HepG2 (cell line): Measurements from ENCODE around the gene ZNF652. TPM values are rescaled to one million over a fixed set of nuclear protein-coding genes. Genes with fewer than 3 reads are reported as not detected.

Source experiments
- ATAC-seq: fragments of 200-7000 bp; cut with Tn5 transposase; 3 replicates; pipeline ENCODE4 v1.9.1; 2020; ENCODE audit warnings: mild to moderate bottlenecking, moderate library complexity
- BruUV-seq: library from RNA; stranded (reverse); fragments of 400-500 nt; replicated peaks from 2 replicates; lab custom pipeline; 2021; lab: Mats Ljungman, UMichigan
- CTCF ChIA-PET: fragments of 300-600 bp; formaldehyde crosslinking; extraction: SDS; loops from one replicate; lab custom pipeline; 2021; ENCODE audit warnings: low total read pairs, inconsistent platforms, low intra/inter-chr PET ratio; lab: Yijun Ruan, JAX
- POLR2A ChIA-PET: fragments of 350-600 bp; sonication (Branson Sonifier 250); formaldehyde crosslinking; loops from one replicate; lab custom pipeline; 2020; ENCODE audit warnings: antibody characterized with exemption, inconsistent platforms; lab: Yijun Ruan, JAX
- DNase-seq: peaks from one replicate; pipeline ENCODE4 v3.0.0-alpha.2; 2015; ENCODE audit warnings: low spot score
- FAIRE-seq: peaks from 3 replicates; lab custom pipeline; 2011; peaks lifted over from hg19 to GRCh38; lab: Jason Lieb, UNC
- H2AFZ ChIP-seq: one replicate; pipeline ENCODE4 v1.6.1; 2011; ENCODE audit warnings: low read length, inconsistent platforms
- H3K27ac ChIP-seq: fragments of 300-600 bp; 3 replicates; pipeline ENCODE4 v1.8.0; 2011; ENCODE audit warnings: mixed run types, mild to moderate bottlenecking, mixed read lengths, low read length, inconsistent platforms; ENCODE audit not compliant: insufficient read depth; ENCODE audit errors: extremely low read length
- H3K27me3 ChIP-seq, 2 experiments: fragments of 200-600 bp in 1 of 2; 2 replicates in 1 of 2; 3 replicates in 1 of 2; pipeline versions ENCODE4 v1.6.0 to v1.8.0; 2011; ENCODE audit warnings: low read length in 2 of 2, mild to moderate bottlenecking in 2 of 2, moderate library complexity in 2 of 2, inconsistent platforms in 1 of 2; ENCODE audit not compliant: insufficient read depth in 2 of 2, control insufficient read depth in 1 of 2
- H3K36me3 ChIP-seq, 2 experiments: fragments of 200-600 bp in 1 of 2; replicated peaks in 1 of 2; 2 replicates in 1 of 2; 3 replicates in 1 of 2; pipeline versions ENCODE4 v1.5.1 to v1.8.0; 2011; ENCODE audit warnings: low read length in 2 of 2, inconsistent platforms in 1 of 2; ENCODE audit not compliant: insufficient read depth in 2 of 2, control insufficient read depth in 1 of 2
- H3K4me1 ChIP-seq: 2 replicates; pipeline ENCODE4 v1.5.1; 2012; ENCODE audit warnings: low read length, inconsistent platforms; ENCODE audit not compliant: insufficient read depth
- H3K4me2 ChIP-seq: 2 replicates; pipeline ENCODE4 v1.6.0; 2011; ENCODE audit warnings: low read depth, low read length, inconsistent platforms
- H3K4me3 ChIP-seq, 3 experiments: fragments of 200-600 bp in 1 of 3; sonication (generic), shearing (Covaris generic) in 1 of 3; replicated peaks in 1 of 3; 2 replicates each; pipeline ENCODE4 v1.5.1; 2011 to 2016; ENCODE audit warnings: low read length in 3 of 3, inconsistent platforms in 2 of 3, low read depth in 2 of 3, mild to moderate bottlenecking in 2 of 3, control low read depth in 1 of 3, mixed read lengths in 1 of 3; ENCODE audit not compliant: insufficient read depth in 1 of 3
- H3K79me2 ChIP-seq: one replicate; pipeline ENCODE4 v1.6.1; 2011; ENCODE audit warnings: low read length, inconsistent platforms; ENCODE audit not compliant: insufficient read depth
- H3K9ac ChIP-seq: 2 replicates; pipeline ENCODE4 v1.6.0; 2011; ENCODE audit warnings: mild to moderate bottlenecking, low read depth, low read length, inconsistent platforms; ENCODE audit not compliant: insufficient read depth
- H3K9me3 ChIP-seq: 2 replicates; pipeline ENCODE4 v1.5.1; 2012; ENCODE audit warnings: mild to moderate bottlenecking, low read length
- H4K20me1 ChIP-seq: 2 replicates; pipeline ENCODE4 v1.6.0; 2011; ENCODE audit warnings: inconsistent platforms, mild to moderate bottlenecking, low read length, moderate library complexity; ENCODE audit not compliant: insufficient read depth
- KDM5A ChIP-seq: fragments of 200-600 bp; sonication (generic); IDR thresholded peaks from 2 replicates; pipeline ENCODE4 v1.7.0; 2018; ENCODE audit warnings: antibody characterized with exemption, mild to moderate bottlenecking, low read length, borderline replicate concordance
- KDM6A ChIP-seq: IDR thresholded peaks from 2 replicates; pipeline ENCODE4 v1.6.1; 2016; ENCODE audit warnings: low read depth
- RBM22 ChIP-seq: fragments of 200-400 bp; formaldehyde crosslinking; optimal IDR thresholded peaks from 2 replicates; pipeline ENCODE3; 2017; ENCODE audit warnings: mild to moderate bottlenecking, low read length, moderate library complexity
- SIX1 ChIP-seq: sonication (generic); formaldehyde crosslinking; IDR thresholded peaks from 2 replicates; pipeline ENCODE4 v1.4.0; 2020; ENCODE audit warnings: missing genetic modification reagents, borderline replicate concordance
- TAF1 ChIP-seq: sonication (generic); formaldehyde crosslinking; IDR thresholded peaks from 2 replicates; pipeline ENCODE4 v1.4.0; 2020; ENCODE audit warnings: missing genetic modification reagents
- U2AF1 ChIP-seq: fragments of 200-400 bp; formaldehyde crosslinking; optimal IDR thresholded peaks from 2 replicates; pipeline ENCODE3; 2017; ENCODE audit warnings: mild to moderate bottlenecking, low read depth, low read length
- ZNF121 ChIP-seq: sonication (generic); formaldehyde crosslinking; IDR thresholded peaks from 2 replicates; pipeline ENCODE4 v1.5.0; 2020; ENCODE audit warnings: mild to moderate bottlenecking, missing genetic modification reagents
- ZNF512B ChIP-seq: sonication (generic); formaldehyde crosslinking; IDR thresholded peaks from 2 replicates; pipeline ENCODE4 v1.5.1; 2020; ENCODE audit warnings: missing genetic modification reagents, mild to moderate bottlenecking, borderline replicate concordance
- WGBS: methylation state at CpG from one replicate; pipeline ENCODE4 v1.1.6; 2017; ENCODE audit warnings: low lambda C conversion rate; 5-methylcytosine and 5-hydroxymethylcytosine counted together
- in situ Hi-C: cut with HindIII; loops from 2 replicates; pipeline ENCODE4 v1.10.0; 2017; ENCODE audit warnings: low pct_unique_long_range_greater_than_20kb; ENCODE audit not compliant: extremely low pct_ligation_motif_present
- intact Hi-C: fragments of 100-400 bp; cut with micrococcal nuclease; formaldehyde crosslinking; loops from one replicate; pipeline ENCODE4 v1.10.0; 2022; ENCODE audit not compliant: unreplicated experiment
- polyA plus RNA-seq, 8 experiments: library from polyadenylated mRNA; depleted of rRNA in 3 of 8; stranded (reverse) in 7 of 8; unstranded in 1 of 8; fragments of >200 nt; fragmentation: Illumina TruSeq in 4 of 8; extraction: Trizol in 4 of 8; gene quantifications; 2 replicates each; pipeline versions ENCODE4 v1.2.1 to v1.2.3, GENCODE V29; 2011 to 2016; ENCODE audit warnings: low read depth in 4 of 8, missing spikeins in 1 of 8, mixed read lengths in 1 of 8; ENCODE audit not compliant: insufficient read depth in 1 of 8
- total RNA-seq, 5 experiments: library from RNA; depleted of rRNA; stranded (reverse); fragments of >200 nt; fragmentation: Illumina TruSeq; extraction: Trizol; gene quantifications; 2 replicates each; pipeline ENCODE4 v1.2.3, GENCODE V29; 2016; ENCODE audit warnings: low read depth in 1 of 5

Gene ZNF652
- total and polyA plus RNA-seq, 2 of the 13 experiments (the other 11 are each of a cell fraction or from before 2014, with no cell fraction given), result 16.2 to 30.2 TPM

GRCh38 chr17:49401971-49402611 is 40.0 kb upstream of the ZNF652 start (continued):
- TF ChIP-seq ZNF512B, result no peak
- TF ChIP-seq TAF1, result no peak
- peak; percentile 82 for TF ChIP-seq ZNF121 (CRISPR knock-in tag)
- TF ChIP-seq RBM22, result peak; percentile 13
- no peak for TF ChIP-seq KDM6A (CRISPR knock-in tag)
- no peak for TF ChIP-seq U2AF1

GRCh38 chr17:49399995-49400394 is 37.9 kb upstream of the ZNF652 start:
- 0 out of 5 replicates have a peak, but pooled peaks cover 0 to 4% of the 10 kb centered on the region in 2 experiments for H3K27me3 ChIP-seq
- no peak overlapping the region for H2AFZ ChIP-seq
- H3K79me2 ChIP-seq, result no peaks in the 10 kb centered on the region
- in situ Hi-C loops (loop anchor here (5.0 kb wide), 1 partner anchor 83 kb away; no protein-coding TSS in a partner anchor), intact Hi-C loops (loop anchor here (10.0 kb wide), 1 partner anchor 95 kb away; the partner anchor contains the start of gene NGFR)
- no peaks in the 10 kb centered on the region for H3K9me3 ChIP-seq
- no peak for FAIRE-seq
- POLR2A ChIA-PET, result interaction anchor here (0.8 kb wide), 1 partner anchor 15 kb away, joined by 3 read pairs; the partner anchor contains the start of gene PHB1
- no peak overlapping the region for H3K4me3 ChIP-seq
- H4K20me1 ChIP-seq, result no peaks in the 10 kb centered on the region
- peak; percentile 8; the same call in 2 of the 3 replicates for ATAC-seq
- H3K36me3 ChIP-seq, result peaks cover 12 to 21% of the 10 kb centered on the region in 2 experiments; a peak in 4 of 5 replicates
- H3K9ac ChIP-seq, result no peak overlapping the region
- BruUV-seq, result no TSS peak
- DNase-seq, result no peak
- no peak overlapping the region for H3K27ac ChIP-seq
- H3K4me2 ChIP-seq, result no peak overlapping the region
- CTCF ChIA-PET, result no interaction called here
- TF ChIP-seq KDM5A, result no peak
- no peak for TF ChIP-seq SIX1
- H3K4me1 ChIP-seq, result peaks cover 17% of the 10 kb centered on the region
- WGBS, result 69% methylated on average over 3 of the region's 3 CpGs
